ENCODE data around the gene ZNF81.
"Not testable (repeated sequence)": the region's sequence is repeated elsewhere in the genome, so short reads cannot be mapped to it uniquely, and the experiment has no call there.

Gene ZNF81

GRCh38 chrX:47936224-47936939 lies 99.7 kb downstream of the ZNF81 start:
- DNase-seq (ENCODE audit: low read depth in 2 of 2): no peak

- DNase-seq (ENCODE audit: low read depth in 2 of 2): no peak
Measured at GRCh38 chrX:47936940-47937317, 100.2 kb downstream of the ZNF81 start.

- no peak for DNase-seq (ENCODE audit: low read depth in 2 of 2)
Measured at GRCh38 chrX:47940448-47940847, 103.7 kb downstream of the ZNF81 start.

GRCh38 chrX:47941423-47941822 lies 104.7 kb downstream of the ZNF81 start:
- DNase-seq (ENCODE audit: low read depth in 2 of 2): no peak

GRCh38 chrX:47955295-47955694 lies 118.6 kb downstream of the ZNF81 start:
- not testable (repeated sequence) for DNase-seq (ENCODE audit: low read depth in 2 of 2)

GRCh38 chrX:47956016-47956415 lies 119.3 kb downstream of the ZNF81 start:
- no peak for DNase-seq (ENCODE audit: low read depth in 2 of 2)

- not testable (repeated sequence) for DNase-seq (ENCODE audit: low read depth in 2 of 2)
Measured at GRCh38 chrX:47958206-47958605, 121.5 kb downstream of the ZNF81 start.

GRCh38 chrX:47958761-47959342 lies 122.2 kb downstream of the ZNF81 start:
- DNase-seq (ENCODE audit: low read depth in 2 of 2): no peak

- DNase-seq (ENCODE audit: low read depth in 2 of 2): no peak
Measured at GRCh38 chrX:47960406-47960805, 123.7 kb downstream of the ZNF81 start.

GRCh38 chrX:47961830-47962229 lies 125.1 kb downstream of the ZNF81 start:
- not testable (repeated sequence) for DNase-seq (ENCODE audit: low read depth in 2 of 2)

- DNase-seq (ENCODE audit: low read depth in 2 of 2): not testable (repeated sequence)
Measured at GRCh38 chrX:47965526-47965925, 128.8 kb downstream of the ZNF81 start.

Data from activated CD8-positive, alpha-beta memory T cell treated with anti-CD3 and anti-CD28 coated beads for 4 hours (primary cell).